Measurements from ENCODE around the gene AP5B1. TPM values are rescaled to one million over a fixed set of nuclear protein-coding genes. Genes with fewer than 3 reads are reported as not detected.

The AP5B1 gene
- total and polyA plus RNA-seq, 8 donors: 3.6 to 44.9 (median 12.4) TPM

GRCh38 chr11:65822776-65823528 lies 42.2 kb upstream of the AP5B1 start:
- H3K27me3 ChIP-seq: no peaks in the 10 kb centered on the region
- 32 to 58% (median 45%) methylated on average over 15 of the region's 15 CpGs for WGBS, 5 donors
- DNase-seq: peak; percentile 39 to 79
- no peak overlapping the region for H3K4me3 ChIP-seq
- intact Hi-C loops (cut with DNase I; ENCODE audit: low total_unique reads): no loop called here
- no peaks in the 10 kb centered on the region for H3K9me3 ChIP-seq
- H3K4me1 ChIP-seq: peaks cover 5 to 24% (median 16%) of the 10 kb centered on the region in 4 donors
- H3K27ac ChIP-seq: peak overlapping the region; percentile 14 to 49 (median 39)
- TF ChIP-seq POLR2A (IDR thresholded peaks at IDR 0.05) (no peak), EP300 (IDR thresholded peaks at IDR 0.05) (no peak), POLR2AphosphoS5 (IDR thresholded peaks at IDR 0.05) (no peak), CTCF (IDR thresholded peaks at IDR 0.05) (no peak)
- H3K36me3 ChIP-seq: no peaks in the 10 kb centered on the region

- H3K27ac ChIP-seq: peak overlapping the region in 4 of 5 donors; percentile 3 to 54 (median 26)
These were observed 40.3 kb upstream of the AP5B1 start for GRCh38 chr11:65821107-65821506.

GRCh38 chr11:65817835-65818680 lies 37.3 kb upstream of the AP5B1 start:
- intact Hi-C loops (cut with DNase I; ENCODE audit: low total_unique reads): loop anchor here (5.0 kb wide), 1 partner anchor 106 kb away; the partner anchor contains the start of gene KAT5
- Histone ChIP-seq H3K36me3 (peaks cover 0 to 10% (median 2%) of the 10 kb centered on the region in 4 donors), H3K4me3 (peak overlapping the region; percentile 61 to 81 (median 70)), H3K27ac (peak overlapping the region; percentile 68 to 89 (median 87)), H3K4me1 (peaks cover 4 to 43% (median 33%) of the 10 kb centered on the region in 4 donors), H3K27me3 (no peaks in the 10 kb centered on the region), H3K9me3 (no peaks in the 10 kb centered on the region)
- DNase-seq: peak; percentile 97 to 98
- TF ChIP-seq CTCF (IDR thresholded peaks at IDR 0.05): peak in 5 of 7 experiments; percentile 93 to 100 (median 99)
- peak; percentile 20 to 77 (median 46) for TF ChIP-seq POLR2AphosphoS5 (IDR thresholded peaks at IDR 0.05)
- TF ChIP-seq POLR2A (IDR thresholded peaks at IDR 0.05): no peak
- 6 to 12% (median 7%) methylated on average over 34 to 74 of the region's 74 CpGs for WGBS, 5 donors

More at GRCh38 chr11:65821107-65821506, 40.3 kb upstream of the AP5B1 start:
- H3K27me3 ChIP-seq: no peaks in the 10 kb centered on the region
- H3K36me3 ChIP-seq: no peaks in the 10 kb centered on the region
- DNase-seq: peak in 1 of 2 donors; percentile 31
- 24 to 51% (median 32%) methylated on average over 8 of the region's 8 CpGs for WGBS, 5 donors
- TF ChIP-seq CTCF (IDR thresholded peaks at IDR 0.05) (no peak), EP300 (IDR thresholded peaks at IDR 0.05) (no peak), POLR2A (IDR thresholded peaks at IDR 0.05) (no peak), POLR2AphosphoS5 (IDR thresholded peaks at IDR 0.05) (no peak)
- no peak overlapping the region for H3K4me3 ChIP-seq
- H3K9me3 ChIP-seq: no peaks in the 10 kb centered on the region
- intact Hi-C loops (cut with DNase I; ENCODE audit: low total_unique reads): no loop called here
- peaks cover 9 to 37% (median 27%) of the 10 kb centered on the region in 4 donors for H3K4me1 ChIP-seq

- peak overlapping the region; percentile 61 to 81 (median 70) for H3K4me3 ChIP-seq
- H3K9me3 ChIP-seq: no peaks in the 10 kb centered on the region
- DNase-seq: no peak
- 58 to 65% (median 63%) methylated on average over 5 of the region's 5 CpGs for WGBS, 5 donors
- H3K36me3 ChIP-seq: peaks cover 0 to 10% (median 2%) of the 10 kb centered on the region in 4 donors
- TF ChIP-seq POLR2AphosphoS5 (IDR thresholded peaks at IDR 0.05): no peak
- no peak for TF ChIP-seq EP300 (IDR thresholded peaks at IDR 0.05)
- TF ChIP-seq POLR2A (IDR thresholded peaks at IDR 0.05): no peak
- TF ChIP-seq CTCF (IDR thresholded peaks at IDR 0.05): no peak
- intact Hi-C loops (cut with DNase I; ENCODE audit: low total_unique reads): loop anchor here (5.0 kb wide), 1 partner anchor 105 kb away; the partner anchor contains the start of gene KAT5
- peak overlapping the region in 4 of 5 donors; percentile 68 to 87 (median 82) for H3K27ac ChIP-seq
- H3K4me1 ChIP-seq: peaks cover 4 to 39% (median 32%) of the 10 kb centered on the region in 4 donors
- no peaks in the 10 kb centered on the region for H3K27me3 ChIP-seq
These were observed 36.6 kb upstream of the AP5B1 start for GRCh38 chr11:65817312-65817834.
